NCI-H146 (cell line): ENCODE results near the gene CD84.
"Not testable (repeated sequence)": the region's sequence is repeated elsewhere in the genome, so short reads cannot be mapped to it uniquely, and the experiment has no call there.

Experiments used
- DNase-seq: peaks from one replicate; lab custom pipeline; 2025; lab: John Stamatoyannopoulos, UW

CD84 gene

GRCh38 chr1:160579216-160579701 lies at the start of gene CD84:
Gene CD84 (minus strand): TSS chr1:160579496. CDS start chr1:160579437, 59 bp downstream.
- DNase-seq, result no peak

GRCh38 chr1:160628799-160629263 lies 49.5 kb upstream of the CD84 start:
- DNase-seq, result no peak

- DNase-seq, result not testable (repeated sequence)
These were observed 48.5 kb upstream of the CD84 start for GRCh38 chr1:160627677-160628289.

GRCh38 chr1:160626509-160627342 lies 47.4 kb upstream of the CD84 start:
- DNase-seq, result no peak

GRCh38 chr1:160625725-160626498 lies 46.6 kb upstream of the CD84 start:
- no peak for DNase-seq

- DNase-seq, result no peak
These were observed 46.0 kb upstream of the CD84 start for GRCh38 chr1:160625321-160625720.

GRCh38 chr1:160624464-160624863 lies 45.2 kb upstream of the CD84 start:
- no peak for DNase-seq

- no peak for DNase-seq
These were observed 44.6 kb upstream of the CD84 start for GRCh38 chr1:160623862-160624261.

GRCh38 chr1:160623227-160623633 lies 43.9 kb upstream of the CD84 start:
- no peak for DNase-seq

- no peak for DNase-seq
These were observed 43.4 kb upstream of the CD84 start for GRCh38 chr1:160622501-160623226.

- no peak for DNase-seq
These were observed 42.5 kb upstream of the CD84 start for GRCh38 chr1:160621633-160622413.

- DNase-seq, result no peak
These were observed 41.8 kb upstream of the CD84 start for GRCh38 chr1:160620942-160621632.

GRCh38 chr1:160619742-160620277 lies 40.5 kb upstream of the CD84 start:
- DNase-seq, result no peak

GRCh38 chr1:160618763-160619274 lies 39.5 kb upstream of the CD84 start:
- DNase-seq, result no peak

- DNase-seq, result no peak
These were observed 39.0 kb upstream of the CD84 start for GRCh38 chr1:160618327-160618726.

- no peak for DNase-seq
These were observed 36.4 kb upstream of the CD84 start for GRCh38 chr1:160615660-160616059.

- no peak for DNase-seq
These were observed 35.1 kb upstream of the CD84 start for GRCh38 chr1:160614410-160614809.

- no peak for DNase-seq
These were observed 33.4 kb upstream of the CD84 start for GRCh38 chr1:160612613-160613218.

- no peak for DNase-seq
These were observed 31.4 kb upstream of the CD84 start for GRCh38 chr1:160610569-160611242.
